ENCODE data around the gene EFEMP1.

- no peak for TF ChIP-seq CTCF (IDR thresholded peaks at IDR 0.05)
- no peak for TF ChIP-seq POLR2A (IDR thresholded peaks at IDR 0.05)
These were observed 33.6 kb upstream of the EFEMP1 start for GRCh38 chr2:55957142-55957541.

All from heart left ventricle (tissue), 13 donors.